HUES48 (cell line): ENCODE measurements around the gene CD6.

Experiments
- H3K27ac ChIP-seq: one replicate; pipeline ENCODE4 v1.7.0; 2013; ENCODE audit warnings: low read depth, low read length, inconsistent platforms
- H3K27me3 ChIP-seq: 2 replicates; pipeline ENCODE4 v1.6.1; 2013; ENCODE audit warnings: mild to moderate bottlenecking, low read length; ENCODE audit not compliant: control insufficient read depth, insufficient read depth
- H3K36me3 ChIP-seq: 2 replicates; pipeline ENCODE4 v1.6.1; 2013; ENCODE audit warnings: low read length; ENCODE audit not compliant: control insufficient read depth, insufficient read depth
- H3K4me1 ChIP-seq: 2 replicates; pipeline ENCODE4 v1.6.1; 2013; ENCODE audit warnings: mild to moderate bottlenecking, low read length; ENCODE audit not compliant: control insufficient read depth, insufficient read depth
- H3K4me3 ChIP-seq: 2 replicates; pipeline ENCODE4 v1.5.1; 2013; ENCODE audit warnings: mild to moderate bottlenecking, low read depth, low read length
- H3K9ac ChIP-seq: 2 replicates; pipeline ENCODE4 v1.6.1; 2013; ENCODE audit warnings: mild to moderate bottlenecking, low read depth, low read length, moderate library complexity
- H3K9me3 ChIP-seq: 2 replicates; pipeline ENCODE4 v1.6.1; 2013; ENCODE audit warnings: low read length; ENCODE audit not compliant: control insufficient read depth, insufficient read depth

The CD6 gene

GRCh38 chr11:60927061-60927592, 44.4 kb upstream of the CD6 start:
- H3K36me3 ChIP-seq, result peaks cover 60% of the 10 kb centered on the region
- no peak overlapping the region for H3K27ac ChIP-seq
- H3K9ac ChIP-seq, result no peak overlapping the region
- no peak overlapping the region for H3K4me3 ChIP-seq
- H3K9me3 ChIP-seq, result no peaks in the 10 kb centered on the region
- H3K27me3 ChIP-seq, result no peaks in the 10 kb centered on the region; the same call in 1 of the 2 replicates
- H3K4me1 ChIP-seq, result peaks cover 10% of the 10 kb centered on the region

DNA sequence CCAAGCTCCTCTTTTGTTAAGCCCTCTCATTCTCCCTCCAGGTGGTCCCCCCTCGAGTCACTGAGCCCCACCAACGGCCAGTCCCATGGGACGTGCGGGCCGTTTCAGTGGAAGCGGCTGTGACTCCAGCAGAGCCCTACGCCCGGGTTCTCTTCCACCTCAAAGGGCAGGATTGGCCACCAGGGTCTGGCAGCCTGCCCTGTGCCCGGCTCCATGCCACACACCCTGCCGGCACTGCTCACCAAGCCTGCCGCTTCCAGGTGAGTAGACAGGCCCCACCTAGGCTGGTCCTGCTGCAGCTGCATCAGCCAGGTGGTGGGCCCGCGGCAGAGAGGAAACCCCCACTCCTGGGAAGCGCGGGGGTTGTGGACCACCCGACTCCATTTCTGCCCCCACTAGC, 43.9 kb upstream of the CD6 start:
- no peaks in the 10 kb centered on the region; the same call in 1 of the 2 replicates for H3K27me3 ChIP-seq
- H3K9ac ChIP-seq, result no peak overlapping the region
- H3K4me3 ChIP-seq, result no peak overlapping the region
- peaks cover 14% of the 10 kb centered on the region for H3K4me1 ChIP-seq
- H3K27ac ChIP-seq, result no peak overlapping the region
- no peaks in the 10 kb centered on the region for H3K9me3 ChIP-seq
- H3K36me3 ChIP-seq, result peaks cover 61% of the 10 kb centered on the region

DNA sequence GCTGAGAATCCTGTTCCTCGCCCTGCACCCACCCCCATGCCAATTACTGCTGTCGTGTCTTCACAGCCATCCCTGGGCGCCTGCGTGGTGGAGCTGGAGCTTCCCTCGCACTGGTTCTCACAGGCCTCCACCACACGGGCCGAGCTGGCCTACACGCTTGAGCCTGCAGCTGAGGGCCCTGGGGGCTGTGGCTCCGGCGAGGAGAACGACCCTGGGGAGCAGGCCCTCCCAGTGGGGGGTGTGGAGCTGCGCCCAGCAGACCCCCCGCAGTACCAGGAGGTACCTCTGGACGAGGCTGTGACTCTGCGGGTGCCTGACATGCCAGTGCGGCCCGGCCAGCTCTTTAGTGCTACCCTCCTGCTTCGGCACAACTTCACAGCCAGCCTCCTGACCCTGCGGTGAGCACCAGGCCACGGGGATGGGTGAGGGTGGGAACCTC, 42.9 kb upstream of the CD6 start:
- Histone ChIP-seq H3K27ac (no peak overlapping the region), H3K9me3 (no peaks in the 10 kb centered on the region), H3K27me3 (no peaks in the 10 kb centered on the region; the same call in 1 of the 2 replicates), H3K36me3 (peaks cover 64% of the 10 kb centered on the region), H3K4me1 (peaks cover 18% of the 10 kb centered on the region), H3K9ac (no peak overlapping the region), H3K4me3 (no peak overlapping the region)

- H3K4me1 ChIP-seq, result peaks cover 15% of the 10 kb centered on the region
- H3K27ac ChIP-seq, result no peak overlapping the region
- no peak overlapping the region for H3K4me3 ChIP-seq
- no peaks in the 10 kb centered on the region; the same call in 1 of the 2 replicates for H3K27me3 ChIP-seq
- no peaks in the 10 kb centered on the region for H3K9me3 ChIP-seq
- H3K36me3 ChIP-seq, result peaks cover 69% of the 10 kb centered on the region
- no peak overlapping the region for H3K9ac ChIP-seq
These were observed 41.7 kb upstream of the CD6 start for GRCh38 chr11:60929764-60930163.

- Histone ChIP-seq H3K4me1 (peaks cover 12% of the 10 kb centered on the region), H3K9me3 (no peaks in the 10 kb centered on the region), H3K9ac (no peak overlapping the region), H3K27me3 (no peaks in the 10 kb centered on the region; the same call in 1 of the 2 replicates), H3K4me3 (no peak overlapping the region), H3K36me3 (peaks cover 75% of the 10 kb centered on the region), H3K27ac (no peak overlapping the region)
These were observed 41.1 kb upstream of the CD6 start for GRCh38 chr11:60930394-60930793.

DNA sequence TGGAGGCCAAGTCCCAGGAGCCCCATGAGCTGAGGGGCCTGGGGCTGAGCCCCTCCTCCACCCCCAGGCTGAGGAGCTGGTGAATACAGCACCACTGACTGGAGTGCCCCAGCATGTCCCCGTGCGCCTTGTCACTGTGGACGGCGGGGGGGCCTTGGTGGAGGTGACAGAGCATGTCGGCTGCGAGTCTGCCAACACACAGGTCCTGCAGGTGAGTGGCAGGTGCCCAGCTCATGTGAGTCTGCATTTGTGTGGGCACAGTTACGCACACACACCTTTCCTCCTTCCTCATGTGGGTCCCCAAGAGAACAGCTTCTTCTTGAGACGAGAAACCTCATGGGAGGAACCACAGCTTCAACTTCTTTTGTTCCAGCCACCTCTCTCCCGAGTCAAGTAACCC, 39.6 kb upstream of the CD6 start:
- Histone ChIP-seq H3K27ac (peak overlapping the region; percentile 86), H3K9ac (no peak overlapping the region), H3K4me3 (no peak overlapping the region), H3K4me1 (peaks cover 8% of the 10 kb centered on the region; the same call in 1 of the 2 replicates), H3K36me3 (peaks cover 82% of the 10 kb centered on the region), H3K27me3 (no peaks in the 10 kb centered on the region), H3K9me3 (no peaks in the 10 kb centered on the region)

- Histone ChIP-seq H3K27me3 (no peaks in the 10 kb centered on the region), H3K36me3 (peaks cover 76% of the 10 kb centered on the region), H3K9me3 (no peaks in the 10 kb centered on the region), H3K9ac (no peak overlapping the region), H3K4me3 (no peak overlapping the region), H3K4me1 (peaks cover 8% of the 10 kb centered on the region; the same call in 1 of the 2 replicates), H3K27ac (peak overlapping the region; percentile 86)
These were observed 38.7 kb upstream of the CD6 start for GRCh38 chr11:60932605-60933356.

GRCh38 chr11:60933416-60934123, 37.9 kb upstream of the CD6 start:
- Histone ChIP-seq H3K27me3 (no peaks in the 10 kb centered on the region), H3K9ac (no peak overlapping the region), H3K27ac (peak overlapping the region; percentile 86), H3K4me3 (no peak overlapping the region), H3K4me1 (peaks cover 8% of the 10 kb centered on the region; the same call in 1 of the 2 replicates), H3K9me3 (no peaks in the 10 kb centered on the region), H3K36me3 (peaks cover 69% of the 10 kb centered on the region)

DNA sequence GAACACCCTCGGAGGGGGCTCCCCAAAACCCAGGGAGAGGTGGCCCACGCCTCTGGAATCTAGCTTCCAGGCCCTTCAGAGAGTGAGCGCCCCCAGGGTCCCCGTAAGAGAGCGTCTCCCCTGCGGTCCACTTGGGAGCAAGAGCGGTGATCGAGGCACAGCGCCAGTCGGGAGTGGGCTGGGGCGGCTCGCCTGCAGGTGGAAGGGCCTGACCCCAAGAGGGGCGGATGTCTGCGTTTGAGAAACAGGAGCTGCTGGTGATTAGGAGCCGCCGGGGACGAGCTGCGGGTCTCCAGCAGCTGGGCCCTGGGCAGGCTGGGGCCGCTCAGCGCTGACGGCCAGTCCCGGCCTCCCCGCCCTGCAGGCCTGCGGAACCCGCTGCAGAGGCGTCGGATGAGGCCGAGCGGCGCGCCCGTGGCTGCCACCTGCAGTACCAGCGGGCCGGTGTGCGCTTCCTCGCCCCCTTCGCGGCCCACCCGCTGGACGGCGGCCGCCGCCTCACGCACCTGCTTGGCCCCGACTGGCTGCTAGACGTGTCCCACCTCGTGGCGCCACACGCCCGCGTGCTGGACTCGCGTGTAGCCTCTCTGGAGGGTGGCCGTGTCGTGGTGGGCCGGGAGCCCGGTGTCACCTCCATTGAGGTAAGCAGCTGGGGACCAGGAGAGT, 37.2 kb upstream of the CD6 start:
- H3K27ac ChIP-seq, result no peak overlapping the region
- peaks cover 8% of the 10 kb centered on the region; the same call in 1 of the 2 replicates for H3K4me1 ChIP-seq
- H3K4me3 ChIP-seq, result no peak overlapping the region
- no peaks in the 10 kb centered on the region for H3K9me3 ChIP-seq
- no peak overlapping the region for H3K9ac ChIP-seq
- peaks cover 62% of the 10 kb centered on the region for H3K36me3 ChIP-seq
- H3K27me3 ChIP-seq, result no peaks in the 10 kb centered on the region

DNA sequence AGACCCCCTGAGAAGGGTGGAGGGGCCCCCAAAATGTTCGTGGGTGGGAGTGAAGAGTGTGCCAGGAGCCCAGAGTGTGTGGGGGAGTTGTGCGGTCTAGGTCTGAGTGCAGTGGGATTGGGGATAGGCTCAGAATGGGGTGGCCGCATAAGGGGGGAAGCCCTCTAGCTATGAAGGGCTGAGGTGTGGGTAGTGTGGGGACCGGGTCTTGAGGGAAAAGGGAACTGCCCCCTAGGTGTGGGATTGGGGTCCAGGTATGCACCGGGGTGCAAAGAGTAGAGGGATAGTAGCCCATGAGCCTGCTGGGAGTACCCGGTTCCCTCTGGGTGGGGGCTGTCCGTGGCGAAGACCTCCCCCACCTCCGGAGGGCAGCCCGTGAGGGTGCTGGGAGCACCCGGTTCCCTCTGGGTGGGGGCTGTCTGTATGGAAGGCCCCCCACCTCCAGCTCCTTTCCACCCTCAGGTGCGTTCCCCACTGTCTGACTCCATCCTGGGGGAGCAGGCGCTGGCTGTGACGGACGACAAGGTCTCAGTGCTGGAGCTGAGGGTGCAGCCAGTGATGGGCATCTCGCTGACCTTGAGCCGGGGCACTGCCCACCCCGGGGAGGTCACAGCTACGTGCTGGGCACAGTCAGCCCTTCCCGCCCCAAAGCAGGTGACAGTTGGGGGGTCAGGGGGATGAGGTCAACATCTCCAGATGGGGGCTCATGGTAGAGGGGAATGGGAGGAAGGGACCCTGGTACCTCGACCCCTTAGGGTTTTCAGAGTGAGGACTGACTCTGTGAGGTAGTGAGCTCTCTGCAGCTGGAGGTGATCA, 36.5 kb upstream of the CD6 start:
- no peak overlapping the region for H3K9ac ChIP-seq
- H3K9me3 ChIP-seq, result no peaks in the 10 kb centered on the region
- H3K36me3 ChIP-seq, result peaks cover 54% of the 10 kb centered on the region
- H3K4me3 ChIP-seq, result no peak overlapping the region
- H3K27me3 ChIP-seq, result no peaks in the 10 kb centered on the region
- peaks cover 8% of the 10 kb centered on the region; the same call in 1 of the 2 replicates for H3K4me1 ChIP-seq
- H3K27ac ChIP-seq, result no peak overlapping the region
